SH-SY5Y (cell line): Measurements from ENCODE around the gene CHAC1.

Experiments used
- GATA2 ChIP-seq: IDR thresholded peaks from 2 replicates; pipeline ENCODE4 v1.6.1; 2011; ENCODE audit warnings: mild to moderate bottlenecking, low read depth, low read length
- GATA3 ChIP-seq: IDR thresholded peaks from 2 replicates; pipeline ENCODE4 v1.6.1; 2011; ENCODE audit warnings: low read depth, mild to moderate bottlenecking, low read length, moderate library complexity

- TF ChIP-seq GATA2 (no peak), GATA3 (no peak)
These were observed 35.7 kb upstream of the CHAC1 start for GRCh38 chr15:40917585-40917984.
